ENCODE measurements around the gene AKAP5. TPM values are rescaled to one million over a fixed set of nuclear protein-coding genes. Genes with fewer than 3 reads are reported as not detected.

AKAP5 gene
- polyA plus RNA-seq, 1 of the 3 experiments (the other 2 are of a cell fraction), result 0.28 TPM

DNA sequence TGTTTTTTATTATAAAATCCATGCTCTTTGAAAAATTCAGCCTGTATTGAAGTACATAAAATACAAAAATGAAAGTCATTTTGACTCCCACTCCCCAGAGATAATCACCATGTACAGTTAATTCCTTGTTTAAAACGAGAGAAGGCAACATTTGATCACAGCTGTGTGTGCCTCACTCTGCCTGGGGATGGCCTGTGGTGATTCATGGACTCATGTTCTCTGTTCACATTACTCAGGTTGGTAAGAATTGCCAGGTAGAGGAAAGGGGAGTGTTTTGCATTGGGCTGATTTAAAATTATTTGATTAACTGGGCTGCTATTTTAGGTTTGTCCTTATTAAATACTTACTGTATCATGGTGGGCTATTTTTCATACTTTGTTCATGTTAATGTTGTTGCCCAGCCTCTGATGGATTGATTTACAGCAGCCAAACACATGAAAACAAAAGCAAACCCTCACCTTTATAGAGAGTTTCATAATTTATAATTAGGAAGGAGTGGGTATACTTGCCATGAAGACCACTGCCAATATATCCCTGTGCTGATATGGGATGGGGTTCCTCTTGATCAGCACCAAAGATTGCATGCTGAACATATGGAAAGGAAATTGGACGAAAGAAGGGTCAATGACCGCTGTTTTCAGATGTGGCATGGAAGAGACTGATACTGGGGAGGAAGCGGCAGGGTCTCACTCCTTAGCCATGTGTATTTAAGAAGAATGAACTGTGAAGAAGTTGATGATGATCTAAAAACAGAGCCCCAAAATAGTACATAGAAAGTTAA, 42.3 kb downstream of the AKAP5 start:
- DNase-seq, result no peak
- H3K9me3 ChIP-seq, result no peaks in the 10 kb centered on the region
- no peaks in the 10 kb centered on the region for H3K9me2 ChIP-seq
- H3K27ac ChIP-seq (ENCODE audit: low read depth in 2 of 2, low read length in 1 of 2), result no peak overlapping the region
- peaks cover 14 to 27% of the 10 kb centered on the region in 2 experiments; a peak in 3 of 4 replicates for H3K4me1 ChIP-seq (ENCODE audit: control insufficient read depth in 1 of 2, insufficient read depth in 2 of 2, low read depth in 1 of 2, low read length in 1 of 2)
- H4K20me1 ChIP-seq (ENCODE audit: insufficient read depth), result peaks cover 67% of the 10 kb centered on the region
- H3K4me2 ChIP-seq, result peak overlapping the region; percentile 98
- WGBS (ENCODE audit: low lambda C conversion rate), result 74% methylated on average over 4 of the region's 4 CpGs
- peaks cover 90% of the 10 kb centered on the region for H3K79me2 ChIP-seq (ENCODE audit: insufficient read depth)
- H3K4me3 ChIP-seq (ENCODE audit: low read depth in 2 of 2, low read length in 1 of 2), result no peak overlapping the region
- no peaks in the 10 kb centered on the region for H3K27me3 ChIP-seq (ENCODE audit: insufficient read depth)
- H3K36me3 ChIP-seq (replicated peaks in 1 of 2; ENCODE audit: control insufficient read depth in 1 of 2, insufficient read depth in 2 of 2, low read length in 1 of 2), result peaks cover under 1 to 7% of the 10 kb centered on the region in 2 experiments
- H3F3A ChIP-seq (replicated peaks; ENCODE audit: insufficient read depth), result peaks cover 14% of the 10 kb centered on the region
- POLR2A ChIA-PET, result no interaction called here
- no peak overlapping the region for H2AFZ ChIP-seq (ENCODE audit: low read depth)
- H3K9ac ChIP-seq, result no peak overlapping the region
- CTCF ChIA-PET, result interaction anchor here (1.5 to 2.1 kb wide), 3 partner anchors 28 to 164 kb away, joined by 3 to 8 read pairs (median 7); no protein-coding TSS in a partner anchor
- no peak for TF ChIP-seq CHD2 (IDR thresholded peaks at IDR 0.05; ENCODE audit: low read length, partially characterized antibody)
- no peak for TF ChIP-seq TEAD4 (IDR thresholded peaks at IDR 0.05; ENCODE audit: borderline replicate concordance, insufficient read depth)
- no peak for TF ChIP-seq TAF1 (IDR thresholded peaks at IDR 0.05; ENCODE audit: borderline replicate concordance, low read depth, low read length)
- no peak for TF ChIP-seq RAD21 (IDR thresholded peaks at IDR 0.05; ENCODE audit: low read length)
- TF ChIP-seq MEF2A (IDR thresholded peaks at IDR 0.05; ENCODE audit: borderline replicate concordance, low read depth), result no peak
- TF ChIP-seq EP300 (IDR thresholded peaks at IDR 0.05; ENCODE audit: borderline replicate concordance in 1 of 2, low read depth in 1 of 2, low read length in 1 of 2), result no peak

DNA sequence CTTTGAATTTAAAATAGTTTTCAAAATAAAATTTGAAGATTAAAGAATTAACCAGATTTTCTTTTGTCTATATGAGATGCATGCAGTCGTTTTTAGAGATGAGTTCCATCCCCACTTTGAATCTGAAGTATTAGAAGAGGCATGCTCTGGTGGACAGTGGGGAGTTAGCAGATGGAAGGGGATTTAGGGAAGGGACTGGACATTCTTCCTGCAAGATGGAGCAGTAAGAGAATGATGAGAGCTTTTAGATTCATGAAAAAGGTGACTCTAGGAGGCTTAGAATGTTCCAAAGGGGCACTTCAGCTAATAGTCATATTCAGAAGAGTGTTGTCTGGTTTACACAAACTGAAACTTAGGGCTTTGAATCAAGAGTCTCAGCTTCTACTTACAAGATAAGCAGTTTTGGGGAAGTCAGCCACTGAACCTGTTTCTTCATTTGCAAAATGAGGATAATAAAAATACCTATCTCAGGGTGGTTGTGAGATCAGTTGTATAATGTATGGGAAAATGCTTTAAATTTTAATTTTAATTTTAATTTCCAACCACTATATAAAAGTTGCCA, 43.0 kb downstream of the AKAP5 start:
- Histone ChIP-seq H2AFZ (ENCODE audit: low read depth) (no peak overlapping the region), H3K4me1 (ENCODE audit: control insufficient read depth in 1 of 2, insufficient read depth in 2 of 2, low read depth in 1 of 2, low read length in 1 of 2) (peaks cover 13 to 25% of the 10 kb centered on the region in 2 experiments; a peak in 3 of 4 replicates), H3K27me3 (ENCODE audit: insufficient read depth) (no peaks in the 10 kb centered on the region), H3K27ac (ENCODE audit: low read depth in 2 of 2, low read length in 1 of 2) (no peak overlapping the region), H3K9me2 (no peaks in the 10 kb centered on the region), H3K79me2 (ENCODE audit: insufficient read depth) (peaks cover 91% of the 10 kb centered on the region), H3K36me3 (replicated peaks in 1 of 2; ENCODE audit: control insufficient read depth in 1 of 2, insufficient read depth in 2 of 2, low read length in 1 of 2) (peaks cover 5 to 13% of the 10 kb centered on the region in 2 experiments), H3K4me2 (no peak overlapping the region), H3K9ac (no peak overlapping the region), H4K20me1 (ENCODE audit: insufficient read depth) (peaks cover 75% of the 10 kb centered on the region), H3K4me3 (ENCODE audit: low read depth in 2 of 2, low read length in 1 of 2) (no peak overlapping the region), H3K9me3 (no peaks in the 10 kb centered on the region), H3F3A (replicated peaks; ENCODE audit: insufficient read depth) (peaks cover 7% of the 10 kb centered on the region)
- 59% methylated on average over 1 of the region's 1 CpG for WGBS (ENCODE audit: low lambda C conversion rate)
- ChIA-PET CTCF (interaction anchor here (1.1 to 4.2 kb wide), 5 partner anchors 14 to 165 kb away, joined by 3 to 48 read pairs (median 7); no protein-coding TSS in a partner anchor), POLR2A (no interaction called here)
- no peak for DNase-seq
- TF ChIP-seq, protein P1, sequence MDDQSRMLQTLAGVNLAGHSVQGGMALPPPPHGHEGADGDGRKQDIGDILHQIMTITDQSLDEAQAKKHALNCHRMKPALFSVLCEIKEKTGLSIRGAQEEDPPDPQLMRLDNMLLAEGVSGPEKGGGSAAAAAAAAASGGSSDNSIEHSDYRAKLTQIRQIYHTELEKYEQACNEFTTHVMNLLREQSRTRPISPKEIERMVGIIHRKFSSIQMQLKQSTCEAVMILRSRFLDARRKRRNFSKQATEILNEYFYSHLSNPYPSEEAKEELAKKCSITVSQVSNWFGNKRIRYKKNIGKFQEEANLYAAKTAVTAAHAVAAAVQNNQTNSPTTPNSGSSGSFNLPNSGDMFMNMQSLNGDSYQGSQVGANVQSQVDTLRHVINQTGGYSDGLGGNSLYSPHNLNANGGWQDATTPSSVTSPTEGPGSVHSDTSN (IDR thresholded peaks at IDR 0.05), result no peak
- TF ChIP-seq, protein P2, sequence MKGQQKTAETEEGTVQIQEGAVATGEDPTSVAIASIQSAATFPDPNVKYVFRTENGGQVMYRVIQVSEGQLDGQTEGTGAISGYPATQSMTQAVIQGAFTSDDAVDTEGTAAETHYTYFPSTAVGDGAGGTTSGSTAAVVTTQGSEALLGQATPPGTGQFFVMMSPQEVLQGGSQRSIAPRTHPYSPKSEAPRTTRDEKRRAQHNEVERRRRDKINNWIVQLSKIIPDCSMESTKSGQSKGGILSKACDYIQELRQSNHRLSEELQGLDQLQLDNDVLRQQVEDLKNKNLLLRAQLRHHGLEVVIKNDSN (IDR thresholded peaks at IDR 0.05; ENCODE audit: borderline replicate concordance, low read depth), result no peak
- TF ChIP-seq, protein P3, sequence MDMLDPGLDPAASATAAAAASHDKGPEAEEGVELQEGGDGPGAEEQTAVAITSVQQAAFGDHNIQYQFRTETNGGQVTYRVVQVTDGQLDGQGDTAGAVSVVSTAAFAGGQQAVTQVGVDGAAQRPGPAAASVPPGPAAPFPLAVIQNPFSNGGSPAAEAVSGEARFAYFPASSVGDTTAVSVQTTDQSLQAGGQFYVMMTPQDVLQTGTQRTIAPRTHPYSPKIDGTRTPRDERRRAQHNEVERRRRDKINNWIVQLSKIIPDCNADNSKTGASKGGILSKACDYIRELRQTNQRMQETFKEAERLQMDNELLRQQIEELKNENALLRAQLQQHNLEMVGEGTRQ (IDR thresholded peaks at IDR 0.05; ENCODE audit: borderline replicate concordance, low read depth, low read length), result no peak
- TF ChIP-seq ELF1 (IDR thresholded peaks at IDR 0.05) (no peak), FOSL2 (IDR thresholded peaks at IDR 0.05; ENCODE audit: borderline replicate concordance, low read depth) (no peak), RXRA (IDR thresholded peaks at IDR 0.05; ENCODE audit: borderline replicate concordance, low read depth) (no peak), POLR2AphosphoS5 (IDR thresholded peaks at IDR 0.05; ENCODE audit: low read depth, low read length) (no peak), SIN3A (IDR thresholded peaks at IDR 0.05; ENCODE audit: borderline replicate concordance, low read depth, low read length) (no peak), CHD2 (IDR thresholded peaks at IDR 0.05; ENCODE audit: low read length, partially characterized antibody) (no peak), NFIC (IDR thresholded peaks at IDR 0.05; ENCODE audit: borderline replicate concordance) (no peak), GABPA (IDR thresholded peaks at IDR 0.05; ENCODE audit: low read depth) (no peak), FOXJ3 (CRISPR knock-in tag; IDR thresholded peaks at IDR 0.05) (no peak), GATA2 (CRISPR knock-in tag; IDR thresholded peaks at IDR 0.05) (no peak), TCF12 (IDR thresholded peaks at IDR 0.05) (no peak)
- TF ChIP-seq, protein P4, sequence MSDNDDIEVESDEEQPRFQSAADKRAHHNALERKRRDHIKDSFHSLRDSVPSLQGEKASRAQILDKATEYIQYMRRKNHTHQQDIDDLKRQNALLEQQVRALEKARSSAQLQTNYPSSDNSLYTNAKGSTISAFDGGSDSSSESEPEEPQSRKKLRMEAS (IDR thresholded peaks at IDR 0.05; ENCODE audit: low read depth), result no peak
- TF ChIP-seq, protein P5, sequence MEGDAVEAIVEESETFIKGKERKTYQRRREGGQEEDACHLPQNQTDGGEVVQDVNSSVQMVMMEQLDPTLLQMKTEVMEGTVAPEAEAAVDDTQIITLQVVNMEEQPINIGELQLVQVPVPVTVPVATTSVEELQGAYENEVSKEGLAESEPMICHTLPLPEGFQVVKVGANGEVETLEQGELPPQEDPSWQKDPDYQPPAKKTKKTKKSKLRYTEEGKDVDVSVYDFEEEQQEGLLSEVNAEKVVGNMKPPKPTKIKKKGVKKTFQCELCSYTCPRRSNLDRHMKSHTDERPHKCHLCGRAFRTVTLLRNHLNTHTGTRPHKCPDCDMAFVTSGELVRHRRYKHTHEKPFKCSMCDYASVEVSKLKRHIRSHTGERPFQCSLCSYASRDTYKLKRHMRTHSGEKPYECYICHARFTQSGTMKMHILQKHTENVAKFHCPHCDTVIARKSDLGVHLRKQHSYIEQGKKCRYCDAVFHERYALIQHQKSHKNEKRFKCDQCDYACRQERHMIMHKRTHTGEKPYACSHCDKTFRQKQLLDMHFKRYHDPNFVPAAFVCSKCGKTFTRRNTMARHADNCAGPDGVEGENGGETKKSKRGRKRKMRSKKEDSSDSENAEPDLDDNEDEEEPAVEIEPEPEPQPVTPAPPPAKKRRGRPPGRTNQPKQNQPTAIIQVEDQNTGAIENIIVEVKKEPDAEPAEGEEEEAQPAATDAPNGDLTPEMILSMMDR (IDR thresholded peaks at IDR 0.05), result no peak
